K562 (cell line): ENCODE data around the gene RIPOR1. TPM values are rescaled to one million over a fixed set of nuclear protein-coding genes. Genes with fewer than 3 reads are reported as not detected.

Experiments used
- ATF1 ChIP-seq, 2 experiments: fragments of 450-650 bp in 1 of 2; IDR thresholded peaks; 2 replicates each; pipeline ENCODE4 v1.6.1; 2016; ENCODE audit warnings: missing compliant biosample characterization in 1 of 2, missing genetic modification characterization in 1 of 2
- DLX4 ChIP-seq: fragments of 250-450 bp; sonication (Bioruptor Pico); IDR thresholded peaks from 2 replicates; pipeline ENCODE4 v1.6.1; 2021; ENCODE audit warnings: mild to moderate bottlenecking
- ETS1 ChIP-seq: conservative IDR thresholded peaks from 2 replicates; pipeline ENCODE4 v1.6.1; 2011; ENCODE audit warnings: low read depth, mild to moderate bottlenecking, low read length; ENCODE audit not compliant: control insufficient read depth
- GTF2E2 ChIP-seq: fragments of 200-800 bp; sonication (Bioruptor generic); IDR thresholded peaks from 2 replicates; pipeline ENCODE4 v1.6.1; 2016; ENCODE audit warnings: missing genetic modification characterization, missing compliant biosample characterization
- HDAC8 ChIP-seq: fragments of 450-650 bp; IDR thresholded peaks from 2 replicates; pipeline ENCODE4 v1.6.1; 2016; ENCODE audit warnings: mild to moderate bottlenecking, missing genetic modification characterization, moderate library complexity, missing compliant biosample characterization
- JUND ChIP-seq, 2 experiments: IDR thresholded peaks; 2 replicates in 1 of 2; 3 replicates in 1 of 2; pipeline ENCODE4 v1.6.1; 2011; ENCODE audit warnings: borderline replicate concordance in 2 of 2, low read depth in 2 of 2, low read length in 2 of 2, improper control_type of control experiment in 1 of 2, missing biosample characterization in 1 of 2, missing genetic modification characterization in 1 of 2, missing genetic modification reagents in 1 of 2
- KLF10 ChIP-seq: fragments of 250-450 bp; sonication (Bioruptor Pico); IDR thresholded peaks from 2 replicates; pipeline ENCODE4 v1.6.1; 2021; ENCODE audit warnings: matching md5 sums
- MAFK ChIP-seq: IDR thresholded peaks from 2 replicates; pipeline ENCODE4 v1.6.1; 2011; ENCODE audit warnings: low read length, improper control_type of control experiment
- MAZ ChIP-seq, 2 experiments: fragments of 450-650 bp in 1 of 2; sonication (generic) in 1 of 2; formaldehyde crosslinking; IDR thresholded peaks in 1 of 2; conservative IDR thresholded peaks in 1 of 2; 2 replicates each; pipeline versions ENCODE4 v1.4.0 to v1.5.0; 2020; ENCODE audit warnings: mild to moderate bottlenecking in 1 of 2, missing genetic modification reagents in 1 of 2
- MBD1 ChIP-seq: fragments of 250-450 bp; sonication (Bioruptor Pico); IDR thresholded peaks from 2 replicates; pipeline ENCODE4 v1.8.0; 2022; ENCODE audit warnings: inconsistent platforms
- MXD1 ChIP-seq: fragments of 250-450 bp; sonication (Bioruptor Pico); IDR thresholded peaks from 2 replicates; pipeline ENCODE4 v1.8.0; 2021; ENCODE audit warnings: borderline replicate concordance, mild to moderate bottlenecking, moderate library complexity; ENCODE audit not compliant: poor library complexity, severe bottlenecking
- NFRKB ChIP-seq: fragments of 450-650 bp; IDR thresholded peaks from 2 replicates; pipeline ENCODE4 v1.6.1; 2016; ENCODE audit warnings: low read depth
- POLR2AphosphoS5 ChIP-seq: IDR thresholded peaks from 2 replicates; pipeline ENCODE4 v1.6.1; 2011; ENCODE audit warnings: mild to moderate bottlenecking, low read depth, low read length, moderate library complexity; ENCODE audit not compliant: control insufficient read depth, insufficient read depth
- POU5F1 ChIP-seq: fragments of 150-350 bp; IDR thresholded peaks from 2 replicates; pipeline ENCODE4 v1.6.1; 2014; ENCODE audit warnings: borderline replicate concordance, low read length, low read depth, mild to moderate bottlenecking; ENCODE audit not compliant: partially characterized antibody
- PRDM10 ChIP-seq: fragments of 450-650 bp; IDR thresholded peaks from 2 replicates; pipeline ENCODE4 v1.6.1; 2018; ENCODE audit not compliant: partially characterized antibody
- RFX7 ChIP-seq: fragments of 250-450 bp; sonication (Bioruptor Pico); IDR thresholded peaks from 2 replicates; pipeline ENCODE4 v1.5.1; 2021; ENCODE audit warnings: mild to moderate bottlenecking
- USF2 ChIP-seq: sonication (generic); formaldehyde crosslinking; IDR thresholded peaks from 2 replicates; pipeline ENCODE4 v1.5.0; 2020; ENCODE audit warnings: missing genetic modification reagents
- ZKSCAN3 ChIP-seq: fragments of 250-450 bp; sonication (Bioruptor Pico); IDR thresholded peaks from 2 replicates; pipeline ENCODE4 v1.4.0; 2020
- ZNF707 ChIP-seq: fragments of 250-450 bp; sonication (Bioruptor Pico); conservative IDR thresholded peaks from 2 replicates; pipeline ENCODE4 v1.8.0; 2022; ENCODE audit warnings: inconsistent platforms, mild to moderate bottlenecking, moderate library complexity
- polyA plus RNA-seq, 8 experiments: library from polyadenylated mRNA; depleted of rRNA in 4 of 8; stranded (reverse) in 5 of 8; unstranded in 3 of 8; fragments of >200 nt; fragmentation: Nextera tagmentation in 2 of 8; fragmentation: Illumina TruSeq in 1 of 8; extraction: Ambion mirVana in 2 of 8; extraction: Trizol in 1 of 8; gene quantifications; 2 replicates each; pipeline versions ENCODE4 v1.2.1 to v1.2.3, GENCODE V29; 2011 to 2014; ENCODE audit warnings: inconsistent platforms in 1 of 8, missing spikeins in 1 of 8
- total RNA-seq, 7 experiments: library from RNA; depleted of rRNA in 6 of 7; stranded (reverse); fragments of >200 nt in 6 of 7; fragmentation: Illumina TruSeq in 2 of 7; extraction: Trizol in 2 of 7; gene quantifications; 2 replicates each; pipeline versions ENCODE4 v1.2.1 to v1.2.3, GENCODE V29; 2011 to 2021; ENCODE audit warnings: low replicate concordance in 1 of 7

RIPOR1 gene
- total and polyA plus RNA-seq, 9 of the 15 experiments (the other 6 are each of a cell fraction or from before 2014, with no cell fraction given): 0.36 to 31.1 (median 3.0) TPM

- TF ChIP-seq USF2 (CRISPR knock-in tag): no peak
- peak; percentile 23; the same call in 1 of the 2 replicates for TF ChIP-seq POLR2AphosphoS5
- no peak for TF ChIP-seq RFX7
- no peak for TF ChIP-seq KLF10 (CRISPR knock-in tag)
- no peak for TF ChIP-seq ZKSCAN3 (CRISPR knock-in tag)
- TF ChIP-seq MXD1 (CRISPR knock-in tag): no peak
- no peak for TF ChIP-seq ATF1 (CRISPR knock-in tag; IDR thresholded peaks at IDR 0.05)
- TF ChIP-seq ATF1 (tag; IDR thresholded peaks at IDR 0.05): no peak
- TF ChIP-seq MBD1: no peak
- no peak for TF ChIP-seq POU5F1
- TF ChIP-seq PRDM10: no peak
- TF ChIP-seq ETS1: peak; percentile 66; the same call in 1 of the 2 replicates
- no peak for TF ChIP-seq HDAC8 (tag)
- TF ChIP-seq JUND (IDR thresholded peaks at IDR 0.05; ENCODE audit: borderline replicate concordance, low read depth, low read length): no peak
- no peak for TF ChIP-seq JUND (tag; IDR thresholded peaks at IDR 0.05; ENCODE audit: borderline replicate concordance, low read depth, low read length)
- no peak for TF ChIP-seq ZNF707 (CRISPR knock-in tag)
- peak in 1 of 2 experiments; percentile 74; a peak in 1 of 4 replicates for TF ChIP-seq MAZ (CRISPR knock-in tag; conservative IDR thresholded peaks at IDR 0.05 in 1 of 2, IDR thresholded peaks at IDR 0.05 in 1 of 2)
- TF ChIP-seq NFRKB: no peak
- TF ChIP-seq DLX4: no peak
- TF ChIP-seq GTF2E2 (tag): no peak
- no peak for TF ChIP-seq MAFK
Measured at GRCh38 chr16:67562526-67562917, 33.9 kb downstream of the RIPOR1 start, which contains the start of gene CTCF (continued).
